NCI-H187 treated with DMSO at 0.1 percent for 48 hours (cell line): ENCODE results near the gene SVBP.
"Not testable (repeated sequence)": the region's sequence is repeated elsewhere in the genome, so short reads cannot be mapped to it uniquely, and the experiment has no call there.

Experiments used
- DNase-seq: peaks from one replicate; lab custom pipeline; 2025; lab: John Stamatoyannopoulos, UW

Gene SVBP

GRCh38 chr1:42816585-42817439, at the start of gene SVBP, which contains the start of gene ERMAP:
SVBP (minus strand) TSS chr1:42817397; CDS start chr1:42816544, 853 bp downstream.
ERMAP (plus strand) TSS chr1:42817122; CDS start chr1:42830449, 13,327 bp downstream.
- DNase-seq, result peak; percentile 61

GRCh38 chr1:42866549-42866948, 49.4 kb upstream of the SVBP start:
- DNase-seq, result no peak

GRCh38 chr1:42861014-42861399, 43.8 kb upstream of the SVBP start:
- DNase-seq, result no peak

- no peak for DNase-seq
These were observed 43.3 kb upstream of the SVBP start for GRCh38 chr1:42860339-42861013.

GRCh38 chr1:42859366-42859765, 42.2 kb upstream of the SVBP start:
- not testable (repeated sequence) for DNase-seq

- not testable (repeated sequence) for DNase-seq
These were observed 39.4 kb upstream of the SVBP start for GRCh38 chr1:42856554-42856953.

GRCh38 chr1:42853116-42853884, 36.1 kb upstream of the SVBP start:
- DNase-seq, result no peak

GRCh38 chr1:42852608-42852980, 35.4 kb upstream of the SVBP start:
- DNase-seq, result no peak

- no peak for DNase-seq
These were observed 34.9 kb upstream of the SVBP start for GRCh38 chr1:42851960-42852607.

- no peak for DNase-seq
These were observed 34.2 kb upstream of the SVBP start for GRCh38 chr1:42851420-42851819.

- DNase-seq, result no peak
These were observed 32.7 kb upstream of the SVBP start for GRCh38 chr1:42849944-42850343.

- no peak for DNase-seq
These were observed 31.8 kb upstream of the SVBP start for GRCh38 chr1:42848823-42849537.

GRCh38 chr1:42847721-42848460, 30.7 kb upstream of the SVBP start:
- DNase-seq, result no peak

- no peak for DNase-seq
These were observed 30.0 kb upstream of the SVBP start for GRCh38 chr1:42847111-42847595.

GRCh38 chr1:42846257-42847110, 29.3 kb upstream of the SVBP start, which contains the start of gene ZNF691:
ZNF691 (plus strand) TSS chr1:42846613; CDS start chr1:42849659, 3,046 bp downstream.
- peak; percentile 83 for DNase-seq

GRCh38 chr1:42845866-42846256, 28.7 kb upstream of the SVBP start:
- DNase-seq, result no peak

GRCh38 chr1:42845193-42845592, 28.0 kb upstream of the SVBP start:
- no peak for DNase-seq

- DNase-seq, result no peak
These were observed 27.5 kb upstream of the SVBP start for GRCh38 chr1:42844592-42845140.
